Kidney tubule cell (primary cell): ENCODE data around the gene SFTPB.

Experiments
- DNase-seq: peaks from one replicate; pipeline ENCODE4 v3.0.0-alpha.2; 2018; ENCODE audit warnings: low spot score

Gene SFTPB

DNA sequence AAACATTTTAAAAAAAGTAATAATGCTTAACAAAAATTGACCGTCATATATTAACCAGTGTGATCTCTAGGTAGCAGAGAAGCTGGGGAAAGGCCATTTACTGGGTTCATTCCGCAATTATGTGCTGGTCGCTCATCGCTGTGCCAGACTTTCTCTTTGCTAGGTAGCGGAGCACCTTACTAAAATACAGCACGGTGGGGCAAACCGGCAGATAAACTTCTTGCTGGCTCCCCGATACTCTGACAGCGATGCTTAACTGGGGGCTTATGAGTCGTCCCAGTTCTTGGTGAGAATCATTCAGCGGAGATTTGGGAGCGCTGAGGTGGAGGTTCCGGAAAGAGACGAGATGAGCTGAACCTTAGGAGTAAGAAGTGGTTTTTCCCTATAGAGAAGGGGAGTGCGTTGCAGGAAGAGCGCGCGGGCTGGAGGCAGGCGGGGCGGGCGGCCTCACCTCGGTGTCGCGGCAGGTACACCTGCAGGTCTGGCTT lies 56.7 kb downstream of the SFTPB start:
- DNase-seq: peak; percentile 38
